HUES64 (cell line): ENCODE results near the gene LTBP2.

ENCODE experiments used
- H3K27ac ChIP-seq: 2 replicates; pipeline ENCODE4 v1.7.0; 2013; ENCODE audit warnings: low read depth, low read length, inconsistent platforms
- H3K27me3 ChIP-seq: 2 replicates; pipeline ENCODE4 v1.6.1; 2013; ENCODE audit warnings: mild to moderate bottlenecking, low read length; ENCODE audit not compliant: insufficient read depth
- H3K36me3 ChIP-seq: 2 replicates; pipeline ENCODE4 v1.6.1; 2013; ENCODE audit warnings: mild to moderate bottlenecking, low read length; ENCODE audit not compliant: insufficient read depth
- H3K4me1 ChIP-seq: 2 replicates; pipeline ENCODE4 v1.6.1; 2013; ENCODE audit warnings: mild to moderate bottlenecking, low read length, moderate library complexity; ENCODE audit not compliant: insufficient read depth
- H3K4me3 ChIP-seq: 2 replicates; pipeline ENCODE4 v1.5.1; 2013; ENCODE audit warnings: mild to moderate bottlenecking, low read length, moderate library complexity
- H3K9ac ChIP-seq: 2 replicates; pipeline ENCODE4 v1.6.1; 2013; ENCODE audit warnings: mild to moderate bottlenecking, low read depth, low read length
- H3K9me3 ChIP-seq: 2 replicates; pipeline ENCODE4 v1.6.1; 2013; ENCODE audit warnings: low read depth, low read length; ENCODE audit not compliant: insufficient read depth
- WGBS: fragments of 150-250, 120-280 bp; methylation state at CpG from one replicate; pipeline ENCODE4 v1.1.7; 2013; ENCODE audit warnings: missing lambda C conversion rate; 5-methylcytosine and 5-hydroxymethylcytosine counted together

The LTBP2 gene

GRCh38 chr14:74508844-74509428 lies 103.1 kb downstream of the LTBP2 start:
- no peaks in the 10 kb centered on the region for H3K36me3 ChIP-seq
- H3K9me3 ChIP-seq: no peaks in the 10 kb centered on the region
- H3K27ac ChIP-seq: no peak overlapping the region

DNA sequence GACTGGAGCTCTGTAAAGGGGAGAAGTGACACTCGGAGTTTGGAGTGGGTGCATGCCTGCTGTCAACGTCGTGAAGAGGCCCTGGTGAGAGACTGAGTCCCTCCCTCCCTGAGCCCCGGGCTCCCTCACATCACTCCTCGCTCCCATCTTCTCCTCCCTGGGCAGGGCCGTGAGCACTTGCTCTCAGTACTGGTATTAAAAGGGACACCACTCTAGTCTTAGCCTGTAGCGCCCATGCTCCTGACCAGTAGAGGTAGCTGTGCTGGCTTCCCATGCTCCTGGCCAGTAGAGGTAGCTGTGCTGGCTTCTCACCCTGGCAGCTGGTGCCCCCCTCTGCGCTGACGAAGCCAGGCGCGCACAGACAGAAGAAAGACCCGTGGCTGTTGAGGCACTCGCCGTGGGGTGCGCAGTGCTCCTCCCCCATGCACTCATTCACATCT lies 103.7 kb downstream of the LTBP2 start:
- peaks cover 19% of the 10 kb centered on the region for H3K4me1 ChIP-seq
- H3K4me3 ChIP-seq: no peak overlapping the region
- 36% methylated on average over 14 of the region's 15 CpGs for WGBS
- no peak overlapping the region for H3K27ac ChIP-seq
- H3K27me3 ChIP-seq: no peaks in the 10 kb centered on the region
- no peaks in the 10 kb centered on the region for H3K9me3 ChIP-seq
- no peaks in the 10 kb centered on the region for H3K36me3 ChIP-seq
- no peak overlapping the region for H3K9ac ChIP-seq

More at GRCh38 chr14:74508844-74509428, 103.1 kb downstream of the LTBP2 start:
- Histone ChIP-seq H3K4me3 (no peak overlapping the region), H3K27me3 (no peaks in the 10 kb centered on the region), H3K4me1 (peaks cover 19% of the 10 kb centered on the region), H3K9ac (no peak overlapping the region)
- 83% methylated on average over 13 of the region's 13 CpGs for WGBS

- Histone ChIP-seq H3K36me3 (no peaks in the 10 kb centered on the region), H3K27me3 (no peaks in the 10 kb centered on the region), H3K4me3 (no peak overlapping the region), H3K9ac (no peak overlapping the region), H3K4me1 (peaks cover 19% of the 10 kb centered on the region), H3K27ac (no peak overlapping the region), H3K9me3 (no peaks in the 10 kb centered on the region)
- 80% methylated on average over 5 of the region's 5 CpGs for WGBS
Measured at GRCh38 chr14:74507840-74508239, 104.2 kb downstream of the LTBP2 start.

- H3K27ac ChIP-seq: no peak overlapping the region
- no peak overlapping the region for H3K4me3 ChIP-seq
- H3K36me3 ChIP-seq: no peaks in the 10 kb centered on the region
- 85% methylated on average over 8 of the region's 8 CpGs for WGBS
- H3K27me3 ChIP-seq: no peaks in the 10 kb centered on the region
- no peak overlapping the region for H3K9ac ChIP-seq
- H3K9me3 ChIP-seq: no peaks in the 10 kb centered on the region
- H3K4me1 ChIP-seq: peaks cover 19% of the 10 kb centered on the region
Measured at GRCh38 chr14:74507085-74507484, 105.0 kb downstream of the LTBP2 start.

DNA sequence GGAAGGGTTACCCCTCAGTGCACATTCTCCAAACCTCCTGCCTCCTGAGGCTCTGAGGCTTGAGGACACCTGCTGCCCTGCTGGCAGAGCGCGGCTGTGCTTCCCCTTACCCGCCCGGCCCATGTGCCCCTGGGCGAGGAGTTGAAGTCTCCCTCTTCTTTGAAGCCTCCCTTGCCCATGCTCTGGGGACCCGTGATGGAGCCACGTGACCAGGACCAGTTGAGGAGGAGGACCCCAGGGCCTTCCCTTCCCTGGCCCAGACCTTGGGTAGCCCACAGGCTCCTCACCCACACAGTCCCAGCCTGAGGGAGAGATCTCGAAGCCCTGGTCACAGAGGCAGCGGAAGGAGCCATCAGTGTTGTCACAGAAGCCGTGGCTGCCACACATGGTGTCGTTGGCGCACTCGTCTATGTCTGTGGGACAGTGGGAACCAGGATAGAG lies 105.6 kb downstream of the LTBP2 start:
- WGBS: 95% methylated on average over 13 of the region's 13 CpGs
- H3K9ac ChIP-seq: no peak overlapping the region
- H3K9me3 ChIP-seq: no peaks in the 10 kb centered on the region
- H3K27me3 ChIP-seq: no peaks in the 10 kb centered on the region
- H3K4me3 ChIP-seq: no peak overlapping the region
- H3K36me3 ChIP-seq: no peaks in the 10 kb centered on the region
- no peak overlapping the region for H3K27ac ChIP-seq
- H3K4me1 ChIP-seq: peaks cover 25% of the 10 kb centered on the region

GRCh38 chr14:74505831-74506230 lies 106.2 kb downstream of the LTBP2 start:
- Histone ChIP-seq H3K4me3 (no peak overlapping the region), H3K27ac (no peak overlapping the region), H3K27me3 (no peaks in the 10 kb centered on the region), H3K9ac (no peak overlapping the region), H3K4me1 (peaks cover 26% of the 10 kb centered on the region), H3K9me3 (no peaks in the 10 kb centered on the region), H3K36me3 (no peaks in the 10 kb centered on the region)
- 90% methylated on average over 17 of the region's 17 CpGs for WGBS

- no peaks in the 10 kb centered on the region for H3K36me3 ChIP-seq
- 93% methylated on average over 20 of the region's 20 CpGs for WGBS
- no peaks in the 10 kb centered on the region for H3K27me3 ChIP-seq
- no peak overlapping the region for H3K4me3 ChIP-seq
- H3K9me3 ChIP-seq: no peaks in the 10 kb centered on the region
- no peak overlapping the region for H3K9ac ChIP-seq
- H3K4me1 ChIP-seq: peaks cover 25% of the 10 kb centered on the region
- H3K27ac ChIP-seq: no peak overlapping the region
Measured at GRCh38 chr14:74504874-74505720, 106.9 kb downstream of the LTBP2 start.

GRCh38 chr14:74504412-74504811 lies 107.6 kb downstream of the LTBP2 start:
- no peak overlapping the region for H3K4me3 ChIP-seq
- no peaks in the 10 kb centered on the region for H3K9me3 ChIP-seq
- H3K9ac ChIP-seq: no peak overlapping the region
- 94% methylated on average over 4 of the region's 4 CpGs for WGBS
- H3K27me3 ChIP-seq: no peaks in the 10 kb centered on the region
- H3K4me1 ChIP-seq: peaks cover 23% of the 10 kb centered on the region
- H3K36me3 ChIP-seq: no peaks in the 10 kb centered on the region
- H3K27ac ChIP-seq: no peak overlapping the region

- H3K4me1 ChIP-seq: peaks cover 23% of the 10 kb centered on the region
- WGBS: 94% methylated on average over 12 of the region's 12 CpGs
- no peak overlapping the region for H3K4me3 ChIP-seq
- no peaks in the 10 kb centered on the region for H3K36me3 ChIP-seq
- no peaks in the 10 kb centered on the region for H3K27me3 ChIP-seq
- H3K9ac ChIP-seq: no peak overlapping the region
- no peaks in the 10 kb centered on the region for H3K9me3 ChIP-seq
- no peak overlapping the region for H3K27ac ChIP-seq
Measured at GRCh38 chr14:74503938-74504335, 108.1 kb downstream of the LTBP2 start.

DNA sequence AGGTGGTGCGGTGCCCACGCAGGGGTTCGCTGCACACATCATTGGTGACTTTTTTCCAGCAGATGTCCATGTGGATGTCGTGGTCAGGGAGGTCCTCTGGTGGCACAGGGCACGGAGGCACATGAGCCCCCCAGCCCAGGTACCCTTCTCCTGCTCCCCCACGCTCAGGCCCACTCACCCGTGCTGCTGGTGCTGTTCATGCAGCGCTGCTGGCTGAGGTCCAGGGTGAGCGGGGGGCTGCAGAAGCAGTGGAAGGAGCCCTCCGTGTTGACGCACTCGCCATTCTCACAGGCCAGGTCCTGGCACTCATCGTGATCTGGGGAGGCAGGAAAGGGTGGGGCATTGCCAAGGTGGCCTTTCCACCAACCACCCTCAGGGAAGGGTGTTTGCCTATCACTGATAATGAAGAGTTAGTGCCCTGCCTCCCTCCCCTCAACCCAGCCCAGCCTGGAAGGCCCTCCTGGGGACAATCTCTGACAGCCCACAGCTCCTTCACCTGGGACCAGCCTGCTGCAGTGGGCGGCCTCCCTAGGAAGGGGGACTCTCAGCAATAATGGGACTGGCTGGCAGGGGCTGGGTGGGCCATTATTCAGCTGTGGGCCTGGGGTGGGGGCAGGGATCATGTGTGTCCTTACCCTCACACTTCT lies 108.6 kb downstream of the LTBP2 start:
- Histone ChIP-seq H3K9ac (no peak overlapping the region), H3K27me3 (no peaks in the 10 kb centered on the region), H3K36me3 (no peaks in the 10 kb centered on the region), H3K4me1 (peaks cover 19% of the 10 kb centered on the region), H3K4me3 (no peak overlapping the region), H3K27ac (no peak overlapping the region), H3K9me3 (no peaks in the 10 kb centered on the region)
- WGBS: 95% methylated on average over 14 of the region's 14 CpGs
